Bronchial epithelial cell (primary cell): ENCODE measurements around the gene CD300C. TPM values are rescaled to one million over a fixed set of nuclear protein-coding genes. Genes with fewer than 3 reads are reported as not detected.

Experiments used
- DNase-seq: peaks from one replicate; pipeline ENCODE4 v3.0.0-alpha.2; 2010; ENCODE audit warnings: low read depth
- FAIRE-seq: peaks from 2 replicates; lab custom pipeline; 2011; peaks lifted over from hg19 to GRCh38; lab: Jason Lieb, UNC
- H3K27me3 ChIP-seq: 2 replicates; pipeline ENCODE4 v1.5.1; 2011; ENCODE audit warnings: low read length; ENCODE audit not compliant: control insufficient read depth, insufficient read depth
- H3K36me3 ChIP-seq: 2 replicates; pipeline ENCODE4 v1.5.1; 2011; ENCODE audit warnings: low read length; ENCODE audit not compliant: control insufficient read depth, insufficient read depth
- H3K4me3 ChIP-seq: 2 replicates; pipeline ENCODE4 v1.5.1; 2011; ENCODE audit warnings: mild to moderate bottlenecking, low read depth, low read length, control low read depth
- total RNA-seq: library from RNA; depleted of rRNA; stranded (reverse); fragments of >200 nt; gene quantifications from 2 replicates; pipeline ENCODE4 v1.2.1, GENCODE V29; 2014
- TF ChIP-seq, protein P1 (sequence below): IDR thresholded peaks from 2 replicates; pipeline ENCODE4 v1.5.1; 2011; ENCODE audit warnings: mild to moderate bottlenecking, moderate library complexity, low read length, control low read depth, inconsistent platforms; ENCODE audit not compliant: insufficient read depth, severe bottlenecking

Gene CD300C
- total RNA-seq, 1 donor from 2014 or later = not detected

DNA sequence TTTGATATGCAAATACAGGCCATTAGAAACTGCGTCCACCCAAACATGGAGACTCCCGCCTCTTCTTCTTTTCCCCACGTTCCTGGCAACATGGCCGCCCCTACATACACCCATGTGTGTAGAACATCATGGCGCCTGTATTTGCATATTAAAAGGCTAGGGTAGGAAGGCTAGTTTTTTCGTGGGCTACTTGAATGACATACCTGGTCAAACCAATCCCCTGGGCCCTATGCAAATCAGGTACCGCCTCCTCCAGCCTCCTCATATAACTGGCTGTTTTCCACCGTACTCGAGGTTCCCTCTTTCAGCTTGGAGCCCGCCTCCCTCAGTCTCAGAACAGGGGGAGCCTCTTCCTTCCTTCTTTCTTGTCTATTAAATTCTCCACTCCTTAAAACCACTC, 13.8 kb downstream of the CD300C start:
- no peak for DNase-seq
- TF ChIP-seq, protein P1, sequence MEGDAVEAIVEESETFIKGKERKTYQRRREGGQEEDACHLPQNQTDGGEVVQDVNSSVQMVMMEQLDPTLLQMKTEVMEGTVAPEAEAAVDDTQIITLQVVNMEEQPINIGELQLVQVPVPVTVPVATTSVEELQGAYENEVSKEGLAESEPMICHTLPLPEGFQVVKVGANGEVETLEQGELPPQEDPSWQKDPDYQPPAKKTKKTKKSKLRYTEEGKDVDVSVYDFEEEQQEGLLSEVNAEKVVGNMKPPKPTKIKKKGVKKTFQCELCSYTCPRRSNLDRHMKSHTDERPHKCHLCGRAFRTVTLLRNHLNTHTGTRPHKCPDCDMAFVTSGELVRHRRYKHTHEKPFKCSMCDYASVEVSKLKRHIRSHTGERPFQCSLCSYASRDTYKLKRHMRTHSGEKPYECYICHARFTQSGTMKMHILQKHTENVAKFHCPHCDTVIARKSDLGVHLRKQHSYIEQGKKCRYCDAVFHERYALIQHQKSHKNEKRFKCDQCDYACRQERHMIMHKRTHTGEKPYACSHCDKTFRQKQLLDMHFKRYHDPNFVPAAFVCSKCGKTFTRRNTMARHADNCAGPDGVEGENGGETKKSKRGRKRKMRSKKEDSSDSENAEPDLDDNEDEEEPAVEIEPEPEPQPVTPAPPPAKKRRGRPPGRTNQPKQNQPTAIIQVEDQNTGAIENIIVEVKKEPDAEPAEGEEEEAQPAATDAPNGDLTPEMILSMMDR = no peak
- no peaks in the 10 kb centered on the region for H3K27me3 ChIP-seq
- no peak for FAIRE-seq
- H3K4me3 ChIP-seq = no peak overlapping the region
- no peaks in the 10 kb centered on the region for H3K36me3 ChIP-seq

GRCh38 chr17:74531231-74531761, 14.6 kb downstream of the CD300C start, which contains the start of gene CD300LB:
Gene CD300LB, minus strand, starts transcription at chr17:74531475. Its CDS starts 125 bp downstream, at chr17:74531350.
- Histone ChIP-seq H3K36me3 (no peaks in the 10 kb centered on the region), H3K27me3 (no peaks in the 10 kb centered on the region), H3K4me3 (no peak within 1 kb of the TSS)
- TF ChIP-seq, protein P1 = no peak
- no peak for FAIRE-seq
- DNase-seq = no peak

DNA sequence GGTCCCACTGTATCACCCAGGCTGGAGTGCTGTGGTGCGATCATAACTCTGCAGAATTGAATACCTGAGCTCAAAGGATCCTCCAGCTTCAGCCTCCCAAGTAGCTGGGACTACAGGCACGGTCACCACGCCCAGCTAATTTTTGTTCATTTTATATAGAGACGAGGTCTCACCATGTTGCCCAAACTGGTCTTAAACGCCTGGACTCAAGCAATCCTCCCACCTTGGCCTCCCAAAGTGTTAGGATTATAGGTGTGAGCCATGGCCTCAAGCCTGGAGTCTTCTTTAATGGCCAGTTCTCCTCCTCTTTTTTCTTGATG, 15.1 kb downstream of the CD300C start:
- DNase-seq (no peak), FAIRE-seq (no peak)
- no peaks in the 10 kb centered on the region for H3K27me3 ChIP-seq
- H3K36me3 ChIP-seq = no peaks in the 10 kb centered on the region
- H3K4me3 ChIP-seq = no peak overlapping the region
- TF ChIP-seq, protein P1 = no peak

DNA sequence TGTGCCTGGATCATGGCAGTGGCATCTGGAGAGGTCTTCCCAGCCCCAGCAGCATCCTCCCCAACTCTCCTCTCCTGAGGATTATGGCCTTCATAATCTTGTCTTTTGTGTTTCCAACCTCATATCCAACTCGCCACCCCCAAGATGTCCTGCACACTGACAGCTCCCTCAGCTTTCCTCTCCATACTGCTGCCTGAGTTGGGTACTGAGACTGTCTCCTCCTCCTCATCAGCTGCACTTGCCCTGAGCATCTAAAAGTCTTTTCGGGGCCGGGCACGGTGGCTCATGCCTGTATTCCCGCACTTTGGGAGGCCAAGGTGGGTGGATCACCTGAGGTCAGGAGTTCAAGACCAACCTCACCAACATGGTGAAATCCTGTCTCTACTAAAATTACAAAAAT, 16.7 kb downstream of the CD300C start:
- FAIRE-seq (no peak), DNase-seq (no peak)
- H3K4me3 ChIP-seq = no peak overlapping the region
- H3K27me3 ChIP-seq = no peaks in the 10 kb centered on the region
- TF ChIP-seq, protein P1 = no peak
- no peaks in the 10 kb centered on the region for H3K36me3 ChIP-seq

- Histone ChIP-seq H3K4me3 (no peak overlapping the region), H3K27me3 (no peaks in the 10 kb centered on the region), H3K36me3 (no peaks in the 10 kb centered on the region)
- TF ChIP-seq, protein P1 = no peak
- FAIRE-seq (peak; percentile 7), DNase-seq (no peak)
Observed at GRCh38 chr17:74528491-74529199, 17.3 kb downstream of the CD300C start.
